SU-DHL-6 (cell line): Measurements from ENCODE around the gene SLC30A7.

Source experiments
- CTCF ChIP-seq: fragments of 200-600 bp; sonication (generic); IDR thresholded peaks from one replicate; pipeline ENCODE4 v1.5.1; 2017; ENCODE audit warnings: antibody characterized with exemption, mild to moderate bottlenecking, low read length, moderate library complexity; ENCODE audit not compliant: insufficient read depth, poor library complexity, severe bottlenecking
- EZH2phosphoT487 ChIP-seq: fragments of 200-600 bp; sonication (generic), shearing (Covaris generic); conservative IDR thresholded peaks from 2 replicates; pipeline ENCODE4 v1.6.1; 2018; ENCODE audit warnings: mild to moderate bottlenecking, antibody characterized with exemption, low read length, moderate library complexity, mixed read lengths

GRCh38 chr1:101006553-101006952, 110.7 kb downstream of the SLC30A7 start:
- TF ChIP-seq CTCF (no peak), EZH2phosphoT487 (no peak)
